Breast epithelium (tissue), 3 donors: ENCODE data around the gene PTPRF.

Source experiments
- POLR2A ChIP-seq: fragments of 450-650 bp; IDR thresholded peaks from one replicate; pipeline ENCODE4 v1.6.1; 2016; ENCODE audit warnings: antibody characterized with exemption, mild to moderate bottlenecking, moderate library complexity
- POLR2AphosphoS5 ChIP-seq, 3 donors: sonication (generic); formaldehyde crosslinking; IDR thresholded peaks; one replicate each; pipeline ENCODE4 v1.6.1; 2017; ENCODE audit warnings: antibody characterized with exemption in 3 of 3
- TF ChIP-seq, protein P1 (sequence below), 3 donors: fragments of 450-650 bp; IDR thresholded peaks; one replicate each; pipeline ENCODE4 v1.5.1; 2016 to 2017; ENCODE audit warnings: antibody characterized with exemption in 3 of 3, mild to moderate bottlenecking in 3 of 3, moderate library complexity in 3 of 3

DNA sequence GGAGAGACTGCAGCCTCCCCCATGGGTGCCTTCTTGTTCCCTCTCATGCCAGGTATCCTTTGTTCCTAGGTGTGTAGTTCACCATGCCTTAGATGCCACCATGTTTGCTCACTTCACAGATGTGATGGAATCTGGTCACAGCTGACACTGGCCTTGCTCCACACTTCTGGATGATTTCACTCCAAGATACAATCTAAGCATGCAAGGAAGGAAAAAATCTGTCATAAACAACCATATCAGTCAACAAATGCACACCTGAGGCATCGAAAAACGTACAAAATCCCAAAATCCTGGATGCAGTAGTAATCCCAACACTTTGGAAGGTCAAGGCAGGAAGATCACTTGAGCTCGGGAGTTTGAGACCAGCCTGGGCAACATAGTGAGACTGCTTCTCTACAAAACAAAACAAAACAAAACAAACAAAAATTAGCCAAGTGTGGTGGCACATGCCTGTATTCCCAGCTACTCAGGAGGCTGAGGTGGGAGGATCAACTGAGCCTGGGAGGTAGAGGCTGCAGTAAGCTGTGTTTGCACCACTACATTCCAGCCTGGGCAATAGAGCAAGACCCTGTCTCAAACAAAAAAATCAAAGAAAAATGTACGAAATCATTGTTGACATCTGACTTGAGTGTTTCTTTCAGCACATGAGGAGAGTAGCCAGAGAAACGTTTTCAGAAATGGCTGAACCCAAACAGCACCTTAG is 17.1 kb upstream of the PTPRF start:
- TF ChIP-seq, protein P1, sequence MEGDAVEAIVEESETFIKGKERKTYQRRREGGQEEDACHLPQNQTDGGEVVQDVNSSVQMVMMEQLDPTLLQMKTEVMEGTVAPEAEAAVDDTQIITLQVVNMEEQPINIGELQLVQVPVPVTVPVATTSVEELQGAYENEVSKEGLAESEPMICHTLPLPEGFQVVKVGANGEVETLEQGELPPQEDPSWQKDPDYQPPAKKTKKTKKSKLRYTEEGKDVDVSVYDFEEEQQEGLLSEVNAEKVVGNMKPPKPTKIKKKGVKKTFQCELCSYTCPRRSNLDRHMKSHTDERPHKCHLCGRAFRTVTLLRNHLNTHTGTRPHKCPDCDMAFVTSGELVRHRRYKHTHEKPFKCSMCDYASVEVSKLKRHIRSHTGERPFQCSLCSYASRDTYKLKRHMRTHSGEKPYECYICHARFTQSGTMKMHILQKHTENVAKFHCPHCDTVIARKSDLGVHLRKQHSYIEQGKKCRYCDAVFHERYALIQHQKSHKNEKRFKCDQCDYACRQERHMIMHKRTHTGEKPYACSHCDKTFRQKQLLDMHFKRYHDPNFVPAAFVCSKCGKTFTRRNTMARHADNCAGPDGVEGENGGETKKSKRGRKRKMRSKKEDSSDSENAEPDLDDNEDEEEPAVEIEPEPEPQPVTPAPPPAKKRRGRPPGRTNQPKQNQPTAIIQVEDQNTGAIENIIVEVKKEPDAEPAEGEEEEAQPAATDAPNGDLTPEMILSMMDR (IDR thresholded peaks at IDR 0.05), result no peak
- TF ChIP-seq POLR2A (no peak), POLR2AphosphoS5 (IDR thresholded peaks at IDR 0.05) (no peak)
